Tibial nerve (tissue), 3 donors: ENCODE measurements around the gene SLC6A17.

ENCODE experiments used
- CTCF ChIP-seq, 5 experiments: fragments of 200-600 bp in 3 of 5; fragments of 450-650 bp in 2 of 5; sonication (generic) in 3 of 5; IDR thresholded peaks; one replicate each; pipeline ENCODE4 v1.5.1; 2016 to 2019; ENCODE audit warnings: antibody characterized with exemption in 5 of 5, mild to moderate bottlenecking in 3 of 5, moderate library complexity in 2 of 5
- POLR2A ChIP-seq, 2 donors: fragments of 450-650 bp; IDR thresholded peaks; one replicate each; pipeline ENCODE4 v1.6.1; 2017; ENCODE audit warnings: antibody characterized with exemption in 2 of 2, mild to moderate bottlenecking in 2 of 2, moderate library complexity in 2 of 2

GRCh38 chr1:110138956-110139355, 11.3 kb upstream of the SLC6A17 start:
- TF ChIP-seq CTCF (IDR thresholded peaks at IDR 0.05) (no peak), POLR2A (IDR thresholded peaks at IDR 0.05) (no peak)
